PFSK-1 (cell line): Measurements from ENCODE around the gene CTTNBP2NL.

ENCODE experiments used
- FOXP2 ChIP-seq: optimal IDR thresholded peaks from 2 replicates; pipeline ENCODE3; 2011; ENCODE audit warnings: borderline replicate concordance, control low read depth, inconsistent platforms; ENCODE audit not compliant: insufficient read depth; ENCODE audit errors: extremely low read length, extremely low read depth
- POLR2AphosphoS5 ChIP-seq: IDR thresholded peaks from 2 replicates; pipeline ENCODE4 v1.6.1; 2012; ENCODE audit warnings: low read depth, mild to moderate bottlenecking, control low read depth, low read length, moderate library complexity
- SIN3A ChIP-seq: IDR thresholded peaks from 2 replicates; pipeline ENCODE4 v1.6.1; 2012; ENCODE audit warnings: mild to moderate bottlenecking, low read length, moderate library complexity, borderline replicate concordance; ENCODE audit not compliant: insufficient read depth
- TAF1 ChIP-seq: IDR thresholded peaks from 2 replicates; pipeline ENCODE4 v1.6.1; 2012; ENCODE audit warnings: low read length, control low read depth, borderline replicate concordance; ENCODE audit not compliant: insufficient read depth
- TF ChIP-seq, protein P1 (sequence below), 2 experiments: IDR thresholded peaks; 2 replicates each; pipeline versions ENCODE4 v1.6.1 to v1.8.0; 2011 to 2012; ENCODE audit warnings: low read depth in 2 of 2, low read length in 2 of 2, control low read depth in 1 of 2, inconsistent platforms in 1 of 2, mild to moderate bottlenecking in 1 of 2, moderate library complexity in 1 of 2; ENCODE audit not compliant: insufficient read depth in 1 of 2

CTTNBP2NL gene

DNA sequence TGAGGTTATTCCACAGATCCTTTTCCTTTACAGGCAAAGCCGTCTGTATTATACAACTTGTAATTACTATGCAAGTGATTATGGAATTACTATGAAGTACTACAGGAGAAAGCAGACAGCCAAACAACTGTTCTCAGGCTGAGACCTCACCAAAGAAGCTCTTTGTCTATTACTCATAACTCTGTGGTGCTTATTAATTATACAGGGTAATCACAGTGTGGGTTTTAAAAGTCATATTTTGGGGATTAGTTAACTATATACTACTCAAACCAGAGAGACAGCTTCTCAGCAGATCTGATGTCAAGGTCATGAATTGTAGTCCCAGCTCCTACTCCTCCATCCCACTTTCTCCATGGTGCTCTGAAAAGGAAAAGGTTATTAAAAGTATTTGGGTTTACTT, 49.6 kb downstream of the CTTNBP2NL start:
- TF ChIP-seq TAF1 (no peak), FOXP2 (no peak), SIN3A (no peak), POLR2AphosphoS5 (no peak)
- TF ChIP-seq, protein P1, sequence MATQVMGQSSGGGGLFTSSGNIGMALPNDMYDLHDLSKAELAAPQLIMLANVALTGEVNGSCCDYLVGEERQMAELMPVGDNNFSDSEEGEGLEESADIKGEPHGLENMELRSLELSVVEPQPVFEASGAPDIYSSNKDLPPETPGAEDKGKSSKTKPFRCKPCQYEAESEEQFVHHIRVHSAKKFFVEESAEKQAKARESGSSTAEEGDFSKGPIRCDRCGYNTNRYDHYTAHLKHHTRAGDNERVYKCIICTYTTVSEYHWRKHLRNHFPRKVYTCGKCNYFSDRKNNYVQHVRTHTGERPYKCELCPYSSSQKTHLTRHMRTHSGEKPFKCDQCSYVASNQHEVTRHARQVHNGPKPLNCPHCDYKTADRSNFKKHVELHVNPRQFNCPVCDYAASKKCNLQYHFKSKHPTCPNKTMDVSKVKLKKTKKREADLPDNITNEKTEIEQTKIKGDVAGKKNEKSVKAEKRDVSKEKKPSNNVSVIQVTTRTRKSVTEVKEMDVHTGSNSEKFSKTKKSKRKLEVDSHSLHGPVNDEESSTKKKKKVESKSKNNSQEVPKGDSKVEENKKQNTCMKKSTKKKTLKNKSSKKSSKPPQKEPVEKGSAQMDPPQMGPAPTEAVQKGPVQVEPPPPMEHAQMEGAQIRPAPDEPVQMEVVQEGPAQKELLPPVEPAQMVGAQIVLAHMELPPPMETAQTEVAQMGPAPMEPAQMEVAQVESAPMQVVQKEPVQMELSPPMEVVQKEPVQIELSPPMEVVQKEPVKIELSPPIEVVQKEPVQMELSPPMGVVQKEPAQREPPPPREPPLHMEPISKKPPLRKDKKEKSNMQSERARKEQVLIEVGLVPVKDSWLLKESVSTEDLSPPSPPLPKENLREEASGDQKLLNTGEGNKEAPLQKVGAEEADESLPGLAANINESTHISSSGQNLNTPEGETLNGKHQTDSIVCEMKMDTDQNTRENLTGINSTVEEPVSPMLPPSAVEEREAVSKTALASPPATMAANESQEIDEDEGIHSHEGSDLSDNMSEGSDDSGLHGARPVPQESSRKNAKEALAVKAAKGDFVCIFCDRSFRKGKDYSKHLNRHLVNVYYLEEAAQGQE (IDR thresholded peaks at IDR 0.05; ENCODE audit: insufficient read depth in 1 of 2, low read depth in 2 of 2, low read length in 2 of 2), result no peak

DNA sequence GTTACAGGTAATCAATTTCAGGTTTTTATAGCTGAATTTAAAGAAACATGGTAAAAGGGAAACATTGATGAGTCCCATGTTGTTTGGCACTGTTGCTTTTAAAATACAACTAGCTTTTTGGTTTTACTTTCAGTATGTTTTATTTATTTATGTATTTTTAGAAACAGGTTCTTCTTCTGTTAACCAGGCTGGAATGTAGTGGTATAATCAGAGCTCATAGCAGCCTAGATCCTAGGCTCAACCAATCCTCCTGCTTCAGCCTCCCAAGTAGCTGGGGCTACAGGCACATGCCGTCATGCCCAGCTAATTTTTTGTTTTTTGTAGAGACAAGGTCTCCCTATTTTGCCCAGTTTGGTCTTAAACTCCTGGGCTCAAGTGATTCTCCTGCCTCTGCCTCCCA, 50.4 kb downstream of the CTTNBP2NL start:
- TF ChIP-seq POLR2AphosphoS5 (no peak), TAF1 (no peak), FOXP2 (no peak)

DNA sequence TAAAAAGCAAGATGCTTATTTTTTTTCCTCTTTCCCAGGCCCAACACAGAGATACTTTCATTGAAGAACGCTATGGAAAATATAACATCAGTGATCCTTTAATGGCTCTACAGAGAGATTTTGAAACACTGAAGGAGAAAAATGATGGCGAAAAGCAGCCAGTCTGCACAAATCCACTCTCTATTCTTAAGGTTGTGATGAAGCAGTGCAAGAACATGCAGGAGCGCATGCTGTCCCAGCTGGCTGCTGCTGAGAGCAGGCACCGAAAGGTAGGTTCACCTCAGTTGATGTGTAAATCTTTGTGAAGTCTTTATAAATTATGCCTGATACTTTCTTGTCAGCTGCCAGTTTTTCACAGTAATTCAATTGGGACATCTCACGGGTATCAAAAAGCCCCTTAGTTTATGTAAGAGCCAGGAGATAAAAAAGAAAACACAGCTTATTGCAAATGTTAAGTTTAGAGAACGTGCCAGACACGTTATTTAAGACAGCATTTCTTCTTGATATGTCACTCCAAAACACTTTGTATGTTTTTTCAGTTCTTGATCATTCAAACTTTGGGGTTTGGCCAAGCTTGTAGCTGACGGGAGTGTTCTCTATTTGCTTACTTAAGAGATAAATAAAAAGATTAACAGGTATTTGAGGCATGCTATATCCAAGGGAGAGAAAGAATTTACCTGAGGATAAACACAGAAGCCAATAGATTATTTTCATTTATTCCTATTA, 53.1 kb downstream of the CTTNBP2NL start:
- no peak for TF ChIP-seq FOXP2
- TF ChIP-seq TAF1, result no peak
- no peak for TF ChIP-seq POLR2AphosphoS5
- TF ChIP-seq SIN3A, result no peak
- TF ChIP-seq, protein P1 (IDR thresholded peaks at IDR 0.05; ENCODE audit: insufficient read depth in 1 of 2, low read depth in 2 of 2, low read length in 2 of 2), result no peak

DNA sequence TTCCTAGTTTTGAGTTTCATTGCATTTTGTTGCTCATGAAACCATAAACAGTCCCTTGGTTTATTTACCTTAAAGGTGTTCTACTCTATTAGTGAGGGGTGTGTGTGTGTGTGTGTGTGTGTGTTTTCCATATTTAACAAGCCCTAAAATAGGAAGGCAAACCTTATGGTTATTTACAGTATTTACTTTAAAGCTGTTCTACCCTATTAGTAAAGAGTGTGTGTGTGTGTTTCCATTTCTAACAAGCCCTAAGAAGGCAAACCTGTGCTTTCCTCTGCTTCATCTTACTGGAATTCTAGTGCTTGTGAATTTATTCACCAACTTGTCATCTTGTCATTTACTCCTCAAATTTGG, 53.6 kb downstream of the CTTNBP2NL start:
- TF ChIP-seq SIN3A, result no peak
- no peak for TF ChIP-seq FOXP2
- no peak for TF ChIP-seq POLR2AphosphoS5
- TF ChIP-seq TAF1, result no peak
- TF ChIP-seq, protein P1 (IDR thresholded peaks at IDR 0.05; ENCODE audit: insufficient read depth in 1 of 2, low read depth in 2 of 2, low read length in 2 of 2), result no peak

DNA sequence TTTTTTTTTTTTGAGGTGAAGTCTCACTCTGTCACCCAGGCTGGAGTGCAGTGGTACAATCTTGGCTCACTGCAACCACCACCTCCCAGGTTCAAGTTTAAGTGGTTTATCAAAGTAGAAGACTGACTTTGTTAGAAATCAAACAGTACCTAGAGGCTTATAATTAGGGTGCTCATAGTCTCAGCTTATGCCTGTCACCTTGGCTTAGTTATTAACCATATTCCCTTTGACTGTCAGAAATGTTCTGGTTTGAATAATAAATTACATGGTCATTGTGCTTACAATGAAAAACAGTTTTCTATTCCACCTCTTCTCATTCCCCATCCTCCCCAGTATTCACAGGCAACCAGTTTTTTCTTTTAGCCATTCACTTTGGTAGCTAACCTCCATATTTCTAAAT, 54.8 kb downstream of the CTTNBP2NL start:
- TF ChIP-seq SIN3A (no peak), POLR2AphosphoS5 (no peak), FOXP2 (no peak), TAF1 (no peak)
- TF ChIP-seq, protein P1 (IDR thresholded peaks at IDR 0.05; ENCODE audit: insufficient read depth in 1 of 2, low read depth in 2 of 2, low read length in 2 of 2), result no peak
